Activated naive CD4-positive, alpha-beta T cell treated with anti-CD3 and anti-CD28 coated beads for 36 hours (primary cell): ENCODE data around the gene PSD4. TPM values are rescaled to one million over a fixed set of nuclear protein-coding genes. Genes with fewer than 3 reads are reported as not detected.

Experiments used
- CTCF ChIA-PET: fragments of 350-600 bp; sonication (Branson Sonifier 250); formaldehyde crosslinking; loops from one replicate; lab custom pipeline; 2021; ENCODE audit warnings: antibody characterized with exemption; lab: Charles Lee
- DNase-seq: peaks from one replicate; pipeline ENCODE4 v3.0.0-alpha.2; 2020
- H3K27ac Mint-ChIP-seq: one replicate; pipeline ENCODE4 v1.8.0; 2021; ENCODE audit warnings: mild to moderate bottlenecking, mixed read lengths
- H3K27me3 Mint-ChIP-seq: one replicate; pipeline ENCODE4 v1.8.0; 2021; ENCODE audit warnings: low read depth, mixed read lengths
- H3K36me3 Mint-ChIP-seq: one replicate; pipeline ENCODE4 v1.8.0; 2021; ENCODE audit warnings: low read depth, mixed read lengths
- H3K4me1 Mint-ChIP-seq: one replicate; pipeline ENCODE4 v1.8.0; 2021; ENCODE audit warnings: low read depth, mixed read lengths
- H3K4me3 Mint-ChIP-seq: one replicate; pipeline ENCODE4 v1.8.0; 2021; ENCODE audit warnings: mild to moderate bottlenecking, moderate library complexity, mixed read lengths
- H3K9me3 Mint-ChIP-seq: one replicate; pipeline ENCODE4 v1.8.0; 2021; ENCODE audit warnings: mixed read lengths
- intact Hi-C: fragments of 100-400 bp; cut with micrococcal nuclease; formaldehyde crosslinking; loops from one replicate; pipeline ENCODE4 v1.15.1; 2023
- total RNA-seq, 2 experiments: library from RNA; stranded (reverse); gene quantifications; one replicate each; pipeline ENCODE4 v1.2.3, GENCODE V29; 2021

The PSD4 gene
- total RNA-seq, 2 experiments from 2014 or later, result 85.9 to 87.4 TPM

DNA sequence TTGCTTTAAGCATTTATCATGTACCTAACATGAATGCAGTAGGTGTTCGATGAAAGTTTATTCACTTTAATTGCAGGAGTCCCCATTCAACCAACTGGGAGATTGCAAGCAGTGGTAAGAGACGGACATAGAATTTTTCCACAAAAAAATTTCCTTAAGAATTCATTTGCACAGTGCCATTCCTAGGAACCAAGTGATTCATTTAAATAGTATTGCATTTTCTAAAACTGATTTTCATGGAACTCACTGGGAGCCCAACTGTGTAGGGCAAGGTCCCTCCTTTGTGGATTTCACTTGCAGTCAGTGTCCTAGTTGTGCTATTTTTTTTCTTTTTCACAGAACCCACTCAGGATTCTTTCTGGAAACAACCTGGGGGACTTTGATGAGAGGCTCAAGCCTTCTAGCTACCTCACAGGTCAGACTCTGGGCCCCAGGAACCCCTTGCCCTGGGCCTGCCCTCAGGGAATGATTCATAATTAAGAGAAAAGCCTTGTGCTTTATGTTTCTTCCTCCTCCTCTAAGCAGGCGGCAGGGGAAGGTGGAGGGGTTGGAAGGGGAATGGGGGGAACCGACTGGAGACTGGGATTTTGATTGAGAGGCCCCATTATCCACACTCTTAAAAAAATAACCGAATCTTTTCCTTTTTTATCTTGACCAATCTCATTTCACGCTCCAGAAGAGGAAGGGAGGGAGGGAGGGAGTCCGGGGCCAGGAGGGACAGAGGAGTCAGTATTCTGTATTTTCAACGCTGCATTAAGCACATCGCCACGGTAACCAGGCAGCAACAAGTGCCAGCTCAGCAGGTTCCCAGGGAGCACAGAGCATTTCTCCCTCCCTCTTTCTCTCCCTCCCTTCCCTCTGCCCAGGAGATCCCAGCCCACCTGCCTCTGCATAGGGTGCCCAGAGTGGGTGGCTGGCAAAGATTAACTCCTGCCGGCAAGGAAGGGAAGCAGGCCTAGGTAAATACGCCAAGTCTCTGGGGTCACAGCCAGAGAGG, 51.8 kb downstream of the PSD4 start:
- Mint-ChIP-seq H3K27me3 (no peaks in the 10 kb centered on the region), H3K27ac (no peak overlapping the region), H3K4me1 (peaks cover 5% of the 10 kb centered on the region), H3K4me3 (no peak overlapping the region), H3K9me3 (no peaks in the 10 kb centered on the region), H3K36me3 (no peaks in the 10 kb centered on the region)
- intact Hi-C loops, result no loop called here
- DNase-seq, result no peak
- CTCF ChIA-PET, result no interaction called here

GRCh38 chr2:113226462-113226861, 52.7 kb downstream of the PSD4 start:
- no peak for DNase-seq
- H3K9me3 Mint-ChIP-seq, result no peaks in the 10 kb centered on the region
- H3K27me3 Mint-ChIP-seq, result no peaks in the 10 kb centered on the region
- H3K4me1 Mint-ChIP-seq, result peaks cover 7% of the 10 kb centered on the region
- intact Hi-C loops, result no loop called here
- CTCF ChIA-PET, result interaction anchor here (0.8 to 2.0 kb wide), 3 partner anchors 9 to 23 kb away, joined by 3 to 6 read pairs (median 4); no protein-coding TSS in a partner anchor
- H3K27ac Mint-ChIP-seq, result no peak overlapping the region
- no peaks in the 10 kb centered on the region for H3K36me3 Mint-ChIP-seq
- H3K4me3 Mint-ChIP-seq, result no peak overlapping the region

GRCh38 chr2:113227290-113227689, 53.5 kb downstream of the PSD4 start:
- no peak overlapping the region for H3K27ac Mint-ChIP-seq
- CTCF ChIA-PET, result interaction anchor here (0.9 to 2.0 kb wide), 4 partner anchors 8 to 91 kb away, joined by 3 to 6 read pairs (median 4); no protein-coding TSS in a partner anchor
- H3K27me3 Mint-ChIP-seq, result no peaks in the 10 kb centered on the region
- H3K9me3 Mint-ChIP-seq, result no peaks in the 10 kb centered on the region
- intact Hi-C loops, result no loop called here
- H3K4me3 Mint-ChIP-seq, result no peak overlapping the region
- H3K4me1 Mint-ChIP-seq, result peaks cover 7% of the 10 kb centered on the region
- H3K36me3 Mint-ChIP-seq, result no peaks in the 10 kb centered on the region
- DNase-seq, result no peak

DNA sequence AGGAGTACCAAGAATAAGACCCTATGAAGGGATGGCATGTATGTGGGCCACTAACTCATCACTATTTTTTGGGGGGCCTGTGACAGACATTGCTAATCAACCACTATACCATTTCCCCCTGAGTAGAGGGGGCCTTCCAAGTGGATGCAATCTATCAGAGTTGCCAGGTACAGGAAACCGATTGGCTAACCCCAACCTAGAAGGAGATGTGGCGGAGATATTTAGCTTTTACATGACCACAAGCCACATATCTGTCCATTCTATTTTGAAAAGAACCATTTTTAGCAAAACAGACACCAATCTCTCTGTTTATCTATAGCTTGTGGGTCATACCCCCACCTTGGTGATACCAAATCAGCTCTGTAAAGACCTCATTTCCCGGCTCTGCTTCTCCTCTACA, 53.9 kb downstream of the PSD4 start:
- no peaks in the 10 kb centered on the region for H3K36me3 Mint-ChIP-seq
- H3K9me3 Mint-ChIP-seq, result no peaks in the 10 kb centered on the region
- H3K4me1 Mint-ChIP-seq, result peaks cover 7% of the 10 kb centered on the region
- CTCF ChIA-PET, result interaction anchor here (0.9 to 2.0 kb wide), 4 partner anchors 8 to 91 kb away, joined by 3 to 6 read pairs (median 4); no protein-coding TSS in a partner anchor
- intact Hi-C loops, result no loop called here
- no peak for DNase-seq
- H3K4me3 Mint-ChIP-seq, result no peak overlapping the region
- H3K27ac Mint-ChIP-seq, result no peak overlapping the region
- no peaks in the 10 kb centered on the region for H3K27me3 Mint-ChIP-seq

GRCh38 chr2:113228351-113228750, 54.6 kb downstream of the PSD4 start:
- CTCF ChIA-PET, result interaction anchor here (1.2 to 2.0 kb wide), 2 partner anchors 25 to 30 kb away, joined by 3 to 6 read pairs; no protein-coding TSS in a partner anchor
- intact Hi-C loops, result no loop called here
- DNase-seq, result no peak
- Mint-ChIP-seq H3K4me1 (peaks cover 7% of the 10 kb centered on the region), H3K27ac (no peak overlapping the region), H3K9me3 (no peaks in the 10 kb centered on the region), H3K27me3 (no peaks in the 10 kb centered on the region), H3K4me3 (no peak overlapping the region), H3K36me3 (no peaks in the 10 kb centered on the region)

- Mint-ChIP-seq H3K9me3 (no peaks in the 10 kb centered on the region), H3K4me3 (no peak overlapping the region), H3K4me1 (peaks cover 8% of the 10 kb centered on the region), H3K27me3 (no peaks in the 10 kb centered on the region), H3K36me3 (no peaks in the 10 kb centered on the region), H3K27ac (no peak overlapping the region)
- intact Hi-C loops, result no loop called here
- CTCF ChIA-PET, result interaction anchor here (1.0 to 1.3 kb wide), 2 partner anchors 149 to 161 kb away, joined by 3 to 4 read pairs; no protein-coding TSS in a partner anchor
- no peak for DNase-seq
Measured at GRCh38 chr2:113228991-113229716, 55.4 kb downstream of the PSD4 start.

DNA sequence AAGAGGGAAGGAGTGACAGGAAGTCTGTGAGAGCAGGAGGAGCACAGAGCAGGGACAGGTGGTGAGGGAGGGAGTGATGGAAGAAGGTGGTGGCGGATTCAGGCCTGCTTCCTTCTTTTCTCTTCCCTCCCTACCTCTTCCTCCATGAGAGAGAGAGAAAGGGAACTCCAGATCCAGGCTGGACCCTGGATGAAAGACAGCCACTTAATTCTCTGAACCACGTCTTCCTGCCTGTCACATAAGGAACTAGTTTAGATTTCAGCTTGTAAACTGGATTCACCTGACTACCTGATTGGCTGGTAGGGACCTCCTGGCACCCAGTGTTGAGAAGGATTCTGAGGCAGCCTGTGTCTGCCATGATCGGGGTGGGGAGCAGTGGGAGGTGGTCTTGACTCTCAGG, 56.0 kb downstream of the PSD4 start:
- peaks cover 11% of the 10 kb centered on the region for H3K4me1 Mint-ChIP-seq
- H3K36me3 Mint-ChIP-seq, result no peaks in the 10 kb centered on the region
- H3K9me3 Mint-ChIP-seq, result no peaks in the 10 kb centered on the region
- no peak for DNase-seq
- CTCF ChIA-PET, result interaction anchor here (0.6 to 1.3 kb wide), 4 partner anchors 44 to 160 kb away, joined by 3 to 4 read pairs (median 4); no protein-coding TSS in a partner anchor
- H3K27ac Mint-ChIP-seq, result no peak overlapping the region
- H3K4me3 Mint-ChIP-seq, result no peak overlapping the region
- no peaks in the 10 kb centered on the region for H3K27me3 Mint-ChIP-seq
- intact Hi-C loops, result no loop called here

DNA sequence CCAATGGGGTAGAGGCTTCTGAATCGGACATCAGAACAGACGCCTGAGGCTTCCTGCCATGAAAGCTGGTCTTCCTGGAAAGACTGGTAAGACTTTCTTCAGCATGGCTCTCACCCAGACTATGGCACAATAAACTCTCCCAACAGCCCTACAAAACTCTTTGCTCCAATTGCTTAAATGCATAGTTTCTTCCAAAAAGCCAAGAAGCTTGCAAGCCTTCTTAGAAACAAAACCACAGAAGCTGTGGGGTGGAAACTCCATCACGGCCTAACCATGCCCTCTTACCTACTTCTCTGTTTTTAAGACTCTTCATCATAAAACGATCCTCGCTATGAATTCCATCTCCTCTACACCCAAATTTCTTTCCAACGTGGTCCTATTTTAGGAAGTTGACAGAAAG, 56.8 kb downstream of the PSD4 start:
- CTCF ChIA-PET, result interaction anchor here (0.7 to 2.0 kb wide), 6 partner anchors 16 to 151 kb away, joined by 3 to 7 read pairs (median 4); no protein-coding TSS in a partner anchor
- H3K36me3 Mint-ChIP-seq, result peaks cover 2% of the 10 kb centered on the region
- no peak overlapping the region for H3K27ac Mint-ChIP-seq
- H3K9me3 Mint-ChIP-seq, result no peaks in the 10 kb centered on the region
- H3K27me3 Mint-ChIP-seq, result no peaks in the 10 kb centered on the region
- no peak for DNase-seq
- no peak overlapping the region for H3K4me3 Mint-ChIP-seq
- H3K4me1 Mint-ChIP-seq, result peaks cover 16% of the 10 kb centered on the region
- intact Hi-C loops, result no loop called here

DNA sequence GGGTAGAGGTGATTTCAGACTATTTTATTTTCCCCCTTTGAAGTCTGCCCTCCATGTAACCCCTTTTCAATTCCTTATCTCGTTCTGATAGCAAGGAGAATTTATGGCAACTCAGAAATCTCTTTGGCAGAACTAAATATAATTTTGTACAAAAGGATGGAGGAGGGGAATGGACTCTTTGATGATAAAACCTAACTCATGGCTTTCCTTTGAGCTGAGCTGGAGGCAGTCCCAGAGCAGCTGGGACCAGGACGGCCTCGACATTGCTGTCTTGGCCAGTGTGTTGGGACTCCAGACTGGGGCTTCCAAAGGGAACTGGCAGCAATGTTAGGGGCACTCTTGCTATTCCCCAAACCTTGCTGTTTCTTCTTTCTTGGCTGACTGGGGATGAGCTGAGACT, 57.3 kb downstream of the PSD4 start:
- intact Hi-C loops, result no loop called here
- no peak overlapping the region for H3K27ac Mint-ChIP-seq

DNA sequence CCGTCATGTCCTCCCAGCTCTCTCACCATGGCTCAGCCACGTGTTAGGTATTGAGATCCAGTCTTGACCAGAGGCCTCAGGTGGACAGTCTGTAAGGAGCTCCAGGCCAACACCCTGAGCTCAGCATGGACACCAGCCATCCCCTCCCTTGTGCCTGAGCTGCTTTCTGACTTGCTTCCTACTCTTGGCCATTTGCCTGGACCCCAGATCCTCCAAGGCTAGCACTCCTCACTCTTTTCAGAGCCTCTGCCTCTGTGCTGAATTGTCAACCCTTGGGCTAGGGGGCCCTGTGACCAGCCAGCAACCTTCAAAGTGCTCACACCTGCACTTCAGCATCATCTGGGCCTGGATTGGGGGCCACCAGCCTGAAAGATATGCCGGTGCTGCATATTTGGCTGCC, 58.4 kb downstream of the PSD4 start:
- H3K27ac Mint-ChIP-seq, result no peak overlapping the region
- H3K4me3 Mint-ChIP-seq, result no peak overlapping the region
- H3K4me1 Mint-ChIP-seq, result peaks cover 24% of the 10 kb centered on the region
- intact Hi-C loops, result no loop called here
- H3K9me3 Mint-ChIP-seq, result no peaks in the 10 kb centered on the region
- H3K27me3 Mint-ChIP-seq, result no peaks in the 10 kb centered on the region
- H3K36me3 Mint-ChIP-seq, result peaks cover 3% of the 10 kb centered on the region
- CTCF ChIA-PET, result interaction anchor here (2.0 kb wide), 1 partner anchor 28 kb away, joined by 7 read pairs; no protein-coding TSS in a partner anchor
- no peak for DNase-seq

More for the DNA sequence above, 57.3 kb downstream of the PSD4 start:
- Mint-ChIP-seq H3K4me3 (no peak overlapping the region), H3K27me3 (no peaks in the 10 kb centered on the region), H3K4me1 (peaks cover 16% of the 10 kb centered on the region), H3K9me3 (no peaks in the 10 kb centered on the region), H3K36me3 (peaks cover 3% of the 10 kb centered on the region)
- no peak for DNase-seq
- CTCF ChIA-PET, result interaction anchor here (0.7 to 2.0 kb wide), 5 partner anchors 16 to 151 kb away, joined by 3 to 7 read pairs (median 4); no protein-coding TSS in a partner anchor

GRCh38 chr2:113232740-113233139, 59.0 kb downstream of the PSD4 start:
- peaks cover 30% of the 10 kb centered on the region for H3K4me1 Mint-ChIP-seq
- H3K36me3 Mint-ChIP-seq, result peaks cover 6% of the 10 kb centered on the region
- H3K9me3 Mint-ChIP-seq, result no peaks in the 10 kb centered on the region
- H3K27ac Mint-ChIP-seq, result no peak overlapping the region
- CTCF ChIA-PET, result no interaction called here
- no peak overlapping the region for H3K4me3 Mint-ChIP-seq
- DNase-seq, result no peak
- H3K27me3 Mint-ChIP-seq, result no peaks in the 10 kb centered on the region
- intact Hi-C loops, result no loop called here
